H9 (cell line): ENCODE measurements around the gene PPHLN1. TPM values are rescaled to one million over a fixed set of nuclear protein-coding genes. Genes with fewer than 3 reads are reported as not detected.
A peak's percentile ranks its signal among the peaks of the same experiment; 100 is the strongest.

ENCODE experiments used
- DNase-seq: peaks from one replicate; pipeline ENCODE4 v3.0.0-alpha.2; 2017
- H2AFZ ChIP-seq: one replicate; pipeline ENCODE4 v1.6.1; 2013; ENCODE audit warnings: mild to moderate bottlenecking, low read length, control low read depth, moderate library complexity
- H2AK5ac ChIP-seq: 2 replicates; pipeline ENCODE4 v1.6.1; 2013; ENCODE audit warnings: low read length, control low read depth, mixed read lengths; ENCODE audit not compliant: insufficient read length
- H2BK120ac ChIP-seq: one replicate; pipeline ENCODE4 v1.6.1; 2013; ENCODE audit warnings: low read depth, mild to moderate bottlenecking, low read length, control low read depth, inconsistent platforms; ENCODE audit not compliant: poor library complexity, severe bottlenecking
- H2BK12ac ChIP-seq: 2 replicates; pipeline ENCODE4 v1.6.1; 2013; ENCODE audit warnings: low read length, control low read depth, mixed read lengths, low read depth; ENCODE audit not compliant: insufficient read length
- H2BK15ac ChIP-seq: 2 replicates; pipeline ENCODE4 v1.6.1; 2013; ENCODE audit warnings: low read depth, low read length, control low read depth
- H2BK20ac ChIP-seq: one replicate; pipeline ENCODE4 v1.6.1; 2013; ENCODE audit warnings: low read depth, mild to moderate bottlenecking, low read length, control low read depth, inconsistent platforms; ENCODE audit not compliant: poor library complexity, severe bottlenecking
- H2BK5ac ChIP-seq: 2 replicates; pipeline ENCODE4 v1.6.1; 2013; ENCODE audit warnings: low read length, control low read depth, mixed read lengths; ENCODE audit not compliant: insufficient read length
- H3K14ac ChIP-seq: 2 replicates; pipeline ENCODE4 v1.6.1; 2013; ENCODE audit warnings: low read length, control low read depth; ENCODE audit not compliant: insufficient read depth
- H3K18ac ChIP-seq: 2 replicates; pipeline ENCODE4 v1.6.1; 2013; ENCODE audit warnings: low read depth, mild to moderate bottlenecking, mixed read lengths, low read length, control low read depth; ENCODE audit not compliant: insufficient read length
- H3K23ac ChIP-seq: 2 replicates; pipeline ENCODE4 v1.6.1; 2013; ENCODE audit warnings: low read length, control low read depth, mixed read lengths, low read depth; ENCODE audit not compliant: insufficient read length
- H3K23me2 ChIP-seq: 2 replicates; pipeline ENCODE4 v1.6.1; 2013; ENCODE audit warnings: low read depth, mild to moderate bottlenecking, mixed read lengths, low read length, control low read depth; ENCODE audit not compliant: insufficient read length, poor library complexity, severe bottlenecking
- H3K27ac ChIP-seq: 2 replicates; pipeline ENCODE4 v1.5.1; 2013; ENCODE audit warnings: low read length, control low read depth, mixed read lengths, low read depth; ENCODE audit not compliant: insufficient read length
- H3K27me3 ChIP-seq: 2 replicates; pipeline ENCODE4 v1.6.1; 2013; ENCODE audit warnings: low read length, control low read depth, inconsistent platforms; ENCODE audit not compliant: insufficient read depth
- H3K4ac ChIP-seq: 2 replicates; pipeline ENCODE4 v1.6.1; 2013; ENCODE audit warnings: low read depth, mild to moderate bottlenecking, control low read depth, inconsistent platforms, low read length, moderate library complexity
- H3K4me1 ChIP-seq: 2 replicates; pipeline ENCODE4 v1.6.1; 2013; ENCODE audit warnings: low read length, control low read depth, inconsistent platforms; ENCODE audit not compliant: insufficient read depth
- H3K4me2 ChIP-seq: 2 replicates; pipeline ENCODE4 v1.6.1; 2013; ENCODE audit warnings: low read length, control low read depth, mixed read lengths; ENCODE audit not compliant: insufficient read length, insufficient read depth
- H3K56ac ChIP-seq: 2 replicates; pipeline ENCODE4 v1.6.1; 2013; ENCODE audit warnings: low read depth, mild to moderate bottlenecking, mixed read lengths, low read length, control low read depth; ENCODE audit not compliant: insufficient read length
- H3K79me1 ChIP-seq: 2 replicates; pipeline ENCODE4 v1.6.1; 2013; ENCODE audit warnings: low read depth, mild to moderate bottlenecking, moderate library complexity, low read length, control low read depth, inconsistent platforms; ENCODE audit not compliant: insufficient read depth, poor library complexity, severe bottlenecking
- H3K79me2 ChIP-seq: 2 replicates; pipeline ENCODE4 v1.6.1; 2013; ENCODE audit warnings: low read length, control low read depth, inconsistent platforms; ENCODE audit not compliant: insufficient read depth
- H3K9ac ChIP-seq: 2 replicates; pipeline ENCODE4 v1.6.1; 2013; ENCODE audit warnings: low read length, control low read depth, mixed read lengths; ENCODE audit not compliant: insufficient read length; ENCODE audit errors: extremely low read depth
- H3K9me3 ChIP-seq: one replicate; pipeline ENCODE4 v1.6.1; 2013; ENCODE audit warnings: low read depth, low read length, inconsistent platforms; ENCODE audit not compliant: control insufficient read depth
- H3T11ph ChIP-seq: one replicate; pipeline ENCODE4 v1.6.1; 2013; ENCODE audit warnings: mild to moderate bottlenecking, low read length, control low read depth, inconsistent platforms
- H4K20me1 ChIP-seq: one replicate; pipeline ENCODE4 v1.6.1; 2013; ENCODE audit not compliant: control insufficient read depth, insufficient read length, insufficient read depth
- H4K5ac ChIP-seq: 2 replicates; pipeline ENCODE4 v1.6.1; 2013; ENCODE audit warnings: low read depth, mild to moderate bottlenecking, mixed read lengths, low read length, control low read depth; ENCODE audit not compliant: insufficient read length
- H4K8ac ChIP-seq: replicated peaks from 2 replicates; pipeline ENCODE4 v1.6.1; 2013; ENCODE audit warnings: low read length, control low read depth, mixed read lengths, low read depth; ENCODE audit not compliant: insufficient read length
- H4K91ac ChIP-seq: 2 replicates; pipeline ENCODE4 v1.6.1; 2013; ENCODE audit warnings: low read depth, mild to moderate bottlenecking, moderate library complexity, mixed read lengths, low read length, control low read depth; ENCODE audit not compliant: insufficient read length
- H3K27ac Mint-ChIP-seq, 3 experiments: 2 replicates in 2 of 3; 3 replicates in 1 of 3; pipeline ENCODE4 v1.8.0; 2020 to 2021; ENCODE audit warnings: mixed read lengths in 3 of 3, mild to moderate bottlenecking in 1 of 3, moderate library complexity in 1 of 3
- H3K27me3 Mint-ChIP-seq: 2 replicates; pipeline ENCODE4 v1.8.0; 2021; ENCODE audit warnings: low read depth, mild to moderate bottlenecking, moderate library complexity, mixed read lengths
- H3K36me3 Mint-ChIP-seq, 3 experiments: 2 replicates in 2 of 3; 3 replicates in 1 of 3; pipeline ENCODE4 v1.8.0; 2020 to 2021; ENCODE audit warnings: low read depth in 3 of 3, mixed read lengths in 3 of 3; ENCODE audit not compliant: insufficient read depth in 1 of 3
- H3K4me1 Mint-ChIP-seq, 2 experiments: 2 replicates each; pipeline ENCODE4 v1.8.0; 2020; ENCODE audit warnings: mixed read lengths in 2 of 2
- H3K4me3 Mint-ChIP-seq, 2 experiments: 2 replicates in 1 of 2; 3 replicates in 1 of 2; pipeline ENCODE4 v1.8.0; 2020 to 2021; ENCODE audit warnings: mild to moderate bottlenecking in 2 of 2, mixed read lengths in 2 of 2, moderate library complexity in 1 of 2
- H3K9me3 Mint-ChIP-seq, 2 experiments: 2 replicates in 1 of 2; 3 replicates in 1 of 2; pipeline ENCODE4 v1.8.0; 2020; ENCODE audit warnings: mild to moderate bottlenecking in 2 of 2, mixed read lengths in 2 of 2, moderate library complexity in 1 of 2
- WGBS: extraction: QIAGEN DNeasy Blood & Tissue Kit; methylation state at CpG from one replicate; pipeline ENCODE4 v1.1.7; 2013; ENCODE audit warnings: missing lambda C conversion rate, low lambda C conversion rate, mixed read lengths; ENCODE audit not compliant: insufficient read length; ENCODE audit errors: extremely low coverage; 5-methylcytosine and 5-hydroxymethylcytosine counted together
- total RNA-seq: library from RNA; stranded (reverse); gene quantifications from 2 replicates; pipeline ENCODE4 v1.2.1, GENCODE V29; 2021
- TF ChIP-seq, protein P1 (sequence below): fragments of 200-600 bp; sonication (generic); conservative IDR thresholded peaks from 3 replicates; pipeline ENCODE4 v1.8.0; 2021; ENCODE audit warnings: antibody characterized with exemption, mild to moderate bottlenecking

The PPHLN1 gene
- total RNA-seq, 1 experiment from 2014 or later = 66.2 TPM

- DNase-seq = no peak
- peaks cover 9% of the 10 kb centered on the region for H3K4me1 ChIP-seq
- H3K79me2 ChIP-seq = no peaks in the 10 kb centered on the region
- no peak overlapping the region for H3K4ac ChIP-seq
- Mint-ChIP-seq H3K36me3 (peaks cover 40 to 62% (median 50%) of the 10 kb centered on the region in 3 experiments), H3K4me1 (peaks cover 55 to 56% of the 10 kb centered on the region in 2 experiments), H3K4me3 (no peak overlapping the region), H3K27me3 (no peaks in the 10 kb centered on the region), H3K27ac (peak overlapping the region in 1 of 3 experiments; percentile 65; a peak in 1 of 7 replicates), H3K9me3 (peaks cover 4 to 8% of the 10 kb centered on the region in 2 experiments; a peak in 4 of 5 replicates)
- no peaks in the 10 kb centered on the region for H3K79me1 ChIP-seq
- TF ChIP-seq, protein P1, sequence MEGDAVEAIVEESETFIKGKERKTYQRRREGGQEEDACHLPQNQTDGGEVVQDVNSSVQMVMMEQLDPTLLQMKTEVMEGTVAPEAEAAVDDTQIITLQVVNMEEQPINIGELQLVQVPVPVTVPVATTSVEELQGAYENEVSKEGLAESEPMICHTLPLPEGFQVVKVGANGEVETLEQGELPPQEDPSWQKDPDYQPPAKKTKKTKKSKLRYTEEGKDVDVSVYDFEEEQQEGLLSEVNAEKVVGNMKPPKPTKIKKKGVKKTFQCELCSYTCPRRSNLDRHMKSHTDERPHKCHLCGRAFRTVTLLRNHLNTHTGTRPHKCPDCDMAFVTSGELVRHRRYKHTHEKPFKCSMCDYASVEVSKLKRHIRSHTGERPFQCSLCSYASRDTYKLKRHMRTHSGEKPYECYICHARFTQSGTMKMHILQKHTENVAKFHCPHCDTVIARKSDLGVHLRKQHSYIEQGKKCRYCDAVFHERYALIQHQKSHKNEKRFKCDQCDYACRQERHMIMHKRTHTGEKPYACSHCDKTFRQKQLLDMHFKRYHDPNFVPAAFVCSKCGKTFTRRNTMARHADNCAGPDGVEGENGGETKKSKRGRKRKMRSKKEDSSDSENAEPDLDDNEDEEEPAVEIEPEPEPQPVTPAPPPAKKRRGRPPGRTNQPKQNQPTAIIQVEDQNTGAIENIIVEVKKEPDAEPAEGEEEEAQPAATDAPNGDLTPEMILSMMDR = no peak
- H4K5ac ChIP-seq = no peak overlapping the region
- no peak overlapping the region for H2AK5ac ChIP-seq
- no peak overlapping the region for H3K4me2 ChIP-seq
- no peak overlapping the region for H2AFZ ChIP-seq
- H4K91ac ChIP-seq = no peak overlapping the region
- H2BK15ac ChIP-seq = no peak overlapping the region
- no peak overlapping the region for H3K14ac ChIP-seq
- no peak overlapping the region for H3K9ac ChIP-seq
- no peak overlapping the region for H2BK12ac ChIP-seq
- H2BK5ac ChIP-seq = no peak overlapping the region
- no peaks in the 10 kb centered on the region for H3K9me3 ChIP-seq
- no peak overlapping the region for H2BK20ac ChIP-seq
- no peaks in the 10 kb centered on the region for H3K23me2 ChIP-seq
- no peak overlapping the region for H3K56ac ChIP-seq
- no peak overlapping the region for H3T11ph ChIP-seq
- no peak overlapping the region for H3K23ac ChIP-seq
- no peaks in the 10 kb centered on the region for H4K20me1 ChIP-seq
- H3K27ac ChIP-seq = no peak overlapping the region
- H3K18ac ChIP-seq = no peak overlapping the region
- no peak overlapping the region for H2BK120ac ChIP-seq
- no peaks in the 10 kb centered on the region for H3K27me3 ChIP-seq
- H4K8ac ChIP-seq = no peak overlapping the region
- WGBS = no CpG with 5 or more reads among the region's 16 CpGs
Measured at GRCh38 chr12:42445891-42446290, 119.9 kb downstream of the PPHLN1 start.
